ENCODE data around the gene SLC1A7.

The SLC1A7 gene

GRCh38 chr1:53082826-53083455, 59.5 kb downstream of the SLC1A7 start:
- no peak for DNase-seq (ENCODE audit: low read depth)

GRCh38 chr1:53081384-53082066, 60.9 kb downstream of the SLC1A7 start:
- H3K4me3 ChIP-seq (ENCODE audit: low read depth, low read length): no peak overlapping the region
- no peak for DNase-seq (ENCODE audit: low read depth)

More at GRCh38 chr1:53082826-53083455, 59.5 kb downstream of the SLC1A7 start:
- no peak overlapping the region for H3K4me3 ChIP-seq (ENCODE audit: low read depth, low read length)

- no peak overlapping the region for H3K4me3 ChIP-seq (ENCODE audit: low read depth, low read length)
- no peak for DNase-seq (ENCODE audit: low read depth)
Measured at GRCh38 chr1:53080769-53081168, 61.7 kb downstream of the SLC1A7 start.

- no peak for DNase-seq (ENCODE audit: low read depth)
- no peak overlapping the region for H3K4me3 ChIP-seq (ENCODE audit: low read depth, low read length)
Measured at GRCh38 chr1:53080041-53080440, 62.4 kb downstream of the SLC1A7 start.

GRCh38 chr1:53079251-53079650, 63.2 kb downstream of the SLC1A7 start:
- DNase-seq (ENCODE audit: low read depth): no peak
- no peak overlapping the region for H3K4me3 ChIP-seq (ENCODE audit: low read depth, low read length)

- DNase-seq (ENCODE audit: low read depth): no peak
- H3K4me3 ChIP-seq (ENCODE audit: low read depth, low read length): no peak overlapping the region
Measured at GRCh38 chr1:53078333-53079101, 63.9 kb downstream of the SLC1A7 start.

GRCh38 chr1:53077599-53077965, 64.9 kb downstream of the SLC1A7 start:
- no peak overlapping the region for H3K4me3 ChIP-seq (ENCODE audit: low read depth, low read length)
- no peak for DNase-seq (ENCODE audit: low read depth)

GRCh38 chr1:53076721-53077598, 65.5 kb downstream of the SLC1A7 start:
- no peak for DNase-seq (ENCODE audit: low read depth)
- H3K4me3 ChIP-seq (ENCODE audit: low read depth, low read length): no peak overlapping the region

- H3K4me3 ChIP-seq (ENCODE audit: low read depth, low read length): no peak overlapping the region
- no peak for DNase-seq (ENCODE audit: low read depth)
Measured at GRCh38 chr1:53076165-53076564, 66.3 kb downstream of the SLC1A7 start.

GRCh38 chr1:53075761-53076163, 66.7 kb downstream of the SLC1A7 start:
- DNase-seq (ENCODE audit: low read depth): no peak
- no peak overlapping the region for H3K4me3 ChIP-seq (ENCODE audit: low read depth, low read length)

GRCh38 chr1:53075206-53075605, 67.2 kb downstream of the SLC1A7 start:
- no peak for DNase-seq (ENCODE audit: low read depth)
- H3K4me3 ChIP-seq (ENCODE audit: low read depth, low read length): no peak overlapping the region

- H3K4me3 ChIP-seq (ENCODE audit: low read depth, low read length): no peak overlapping the region
- DNase-seq (ENCODE audit: low read depth): no peak
Measured at GRCh38 chr1:53074313-53075154, 67.9 kb downstream of the SLC1A7 start.

- DNase-seq (ENCODE audit: low read depth): no peak
- no peak overlapping the region for H3K4me3 ChIP-seq (ENCODE audit: low read depth, low read length)
Measured at GRCh38 chr1:53073868-53074311, 68.5 kb downstream of the SLC1A7 start.

GRCh38 chr1:53073287-53073686, 69.2 kb downstream of the SLC1A7 start:
- DNase-seq (ENCODE audit: low read depth): no peak
- H3K4me3 ChIP-seq (ENCODE audit: low read depth, low read length): no peak overlapping the region

GRCh38 chr1:53071915-53072314, 70.5 kb downstream of the SLC1A7 start:
- no peak overlapping the region for H3K4me3 ChIP-seq (ENCODE audit: low read depth, low read length)
- no peak for DNase-seq (ENCODE audit: low read depth)

GRCh38 chr1:53071167-53071865, 71.1 kb downstream of the SLC1A7 start:
- H3K4me3 ChIP-seq (ENCODE audit: low read depth, low read length): no peak overlapping the region
- DNase-seq (ENCODE audit: low read depth): no peak

GRCh38 chr1:53070621-53071020, 71.8 kb downstream of the SLC1A7 start:
- DNase-seq (ENCODE audit: low read depth): no peak

GRCh38 chr1:53069663-53070327, 72.6 kb downstream of the SLC1A7 start:
- H3K4me3 ChIP-seq (ENCODE audit: low read depth, low read length): no peak overlapping the region
- no peak for DNase-seq (ENCODE audit: low read depth)

More at GRCh38 chr1:53070621-53071020, 71.8 kb downstream of the SLC1A7 start:
- H3K4me3 ChIP-seq (ENCODE audit: low read depth, low read length): no peak overlapping the region

Measured in skeletal muscle cell (primary cell).